Ishikawa (cell line): ENCODE data around the gene VWC2.

Experiments used
- CEBPB ChIP-seq: IDR thresholded peaks from 2 replicates; pipeline ENCODE4 v1.6.1; 2012
- CREB1 ChIP-seq: IDR thresholded peaks from 2 replicates; pipeline ENCODE4 v1.6.1; 2012; ENCODE audit warnings: low read depth
- EGR1 ChIP-seq: IDR thresholded peaks from 2 replicates; pipeline ENCODE4 v1.6.1; 2012
- EP300 ChIP-seq: IDR thresholded peaks from 2 replicates; pipeline ENCODE4 v1.6.1; 2012; ENCODE audit warnings: borderline replicate concordance
- FOXM1 ChIP-seq: IDR thresholded peaks from 2 replicates; pipeline ENCODE4 v1.6.1; 2012; ENCODE audit warnings: low read depth, borderline replicate concordance
- NFIC ChIP-seq: IDR thresholded peaks from 2 replicates; pipeline ENCODE4 v1.6.1; 2012
- RAD21 ChIP-seq: IDR thresholded peaks from 2 replicates; pipeline ENCODE4 v1.6.1; 2012; ENCODE audit warnings: low read depth
- TAF1 ChIP-seq: IDR thresholded peaks from 2 replicates; pipeline ENCODE4 v1.6.1; 2012; ENCODE audit warnings: low read depth, mild to moderate bottlenecking
- TCF12 ChIP-seq: IDR thresholded peaks from 2 replicates; pipeline ENCODE4 v1.6.1; 2012; ENCODE audit warnings: low read depth
- TEAD4 ChIP-seq: IDR thresholded peaks from 2 replicates; pipeline ENCODE4 v1.6.1; 2012
- YY1 ChIP-seq: IDR thresholded peaks from 2 replicates; pipeline ENCODE4 v1.6.1; 2012; ENCODE audit warnings: low read depth
- ZBTB7A ChIP-seq: IDR thresholded peaks from 2 replicates; pipeline ENCODE4 v1.6.1; 2012; ENCODE audit warnings: low read depth
- TF ChIP-seq, protein P1 (sequence below): IDR thresholded peaks from 2 replicates; pipeline ENCODE4 v1.6.1; 2012; ENCODE audit warnings: low read depth, mild to moderate bottlenecking
- TF ChIP-seq, protein P2 (sequence below): IDR thresholded peaks from 2 replicates; pipeline ENCODE4 v1.6.1; 2012
- TF ChIP-seq, protein P3 (sequence below): IDR thresholded peaks from 2 replicates; pipeline ENCODE4 v1.6.1; 2012

VWC2 gene

DNA sequence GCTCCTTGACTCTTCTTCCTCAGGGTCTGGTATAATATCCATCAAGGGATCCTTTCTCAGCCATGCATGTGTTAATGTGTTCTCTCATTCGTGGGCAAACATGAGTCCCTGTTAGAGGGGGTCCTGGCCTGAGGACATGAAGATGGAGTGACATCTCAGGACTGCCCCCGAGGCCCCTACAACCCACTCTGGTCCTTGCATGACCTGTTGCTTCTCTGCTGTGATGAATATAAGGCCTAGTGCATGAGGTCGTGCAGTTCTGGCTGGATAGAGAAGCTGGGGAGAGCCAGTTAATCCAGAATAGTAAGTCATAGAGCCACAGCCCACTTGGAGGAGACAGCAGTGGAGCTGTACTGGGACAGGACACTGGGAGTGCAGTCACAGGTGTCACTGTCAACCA is 4.6 kb upstream of the VWC2 start:
- TF ChIP-seq YY1 (no peak), TAF1 (no peak), CEBPB (no peak), CREB1 (no peak), FOXM1 (no peak), TCF12 (no peak), TEAD4 (no peak)
- TF ChIP-seq, protein P1, sequence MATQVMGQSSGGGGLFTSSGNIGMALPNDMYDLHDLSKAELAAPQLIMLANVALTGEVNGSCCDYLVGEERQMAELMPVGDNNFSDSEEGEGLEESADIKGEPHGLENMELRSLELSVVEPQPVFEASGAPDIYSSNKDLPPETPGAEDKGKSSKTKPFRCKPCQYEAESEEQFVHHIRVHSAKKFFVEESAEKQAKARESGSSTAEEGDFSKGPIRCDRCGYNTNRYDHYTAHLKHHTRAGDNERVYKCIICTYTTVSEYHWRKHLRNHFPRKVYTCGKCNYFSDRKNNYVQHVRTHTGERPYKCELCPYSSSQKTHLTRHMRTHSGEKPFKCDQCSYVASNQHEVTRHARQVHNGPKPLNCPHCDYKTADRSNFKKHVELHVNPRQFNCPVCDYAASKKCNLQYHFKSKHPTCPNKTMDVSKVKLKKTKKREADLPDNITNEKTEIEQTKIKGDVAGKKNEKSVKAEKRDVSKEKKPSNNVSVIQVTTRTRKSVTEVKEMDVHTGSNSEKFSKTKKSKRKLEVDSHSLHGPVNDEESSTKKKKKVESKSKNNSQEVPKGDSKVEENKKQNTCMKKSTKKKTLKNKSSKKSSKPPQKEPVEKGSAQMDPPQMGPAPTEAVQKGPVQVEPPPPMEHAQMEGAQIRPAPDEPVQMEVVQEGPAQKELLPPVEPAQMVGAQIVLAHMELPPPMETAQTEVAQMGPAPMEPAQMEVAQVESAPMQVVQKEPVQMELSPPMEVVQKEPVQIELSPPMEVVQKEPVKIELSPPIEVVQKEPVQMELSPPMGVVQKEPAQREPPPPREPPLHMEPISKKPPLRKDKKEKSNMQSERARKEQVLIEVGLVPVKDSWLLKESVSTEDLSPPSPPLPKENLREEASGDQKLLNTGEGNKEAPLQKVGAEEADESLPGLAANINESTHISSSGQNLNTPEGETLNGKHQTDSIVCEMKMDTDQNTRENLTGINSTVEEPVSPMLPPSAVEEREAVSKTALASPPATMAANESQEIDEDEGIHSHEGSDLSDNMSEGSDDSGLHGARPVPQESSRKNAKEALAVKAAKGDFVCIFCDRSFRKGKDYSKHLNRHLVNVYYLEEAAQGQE: no peak

DNA sequence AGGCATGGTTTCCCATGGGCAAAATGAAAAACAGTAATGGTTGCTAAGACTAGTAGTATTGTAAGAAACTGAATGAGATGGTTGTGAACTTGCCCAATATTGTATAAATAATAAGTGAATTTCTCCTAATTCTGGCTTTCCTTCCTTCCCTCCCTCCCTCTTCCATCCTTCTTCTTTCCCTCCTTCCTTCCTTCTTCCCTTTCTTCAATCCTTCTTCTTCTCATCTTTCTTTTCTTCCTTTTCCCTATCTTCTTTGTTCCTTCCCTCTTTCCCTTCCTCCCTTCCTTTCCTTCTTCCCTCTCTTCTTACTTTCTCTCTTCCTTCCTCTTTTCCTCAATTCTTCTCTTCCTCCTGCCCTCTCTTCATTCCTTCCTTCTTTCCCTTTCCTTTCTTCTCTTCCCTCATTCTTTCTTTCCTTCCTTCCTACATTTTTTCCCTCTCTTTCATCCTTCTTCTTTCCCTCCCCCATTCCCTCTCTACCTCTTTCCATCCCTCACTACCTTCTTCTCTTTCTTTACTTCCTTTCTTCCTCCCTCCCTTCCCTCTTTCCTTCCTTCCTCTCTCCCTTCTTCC is 4.1 kb upstream of the VWC2 start:
- no peak for TF ChIP-seq TCF12

DNA sequence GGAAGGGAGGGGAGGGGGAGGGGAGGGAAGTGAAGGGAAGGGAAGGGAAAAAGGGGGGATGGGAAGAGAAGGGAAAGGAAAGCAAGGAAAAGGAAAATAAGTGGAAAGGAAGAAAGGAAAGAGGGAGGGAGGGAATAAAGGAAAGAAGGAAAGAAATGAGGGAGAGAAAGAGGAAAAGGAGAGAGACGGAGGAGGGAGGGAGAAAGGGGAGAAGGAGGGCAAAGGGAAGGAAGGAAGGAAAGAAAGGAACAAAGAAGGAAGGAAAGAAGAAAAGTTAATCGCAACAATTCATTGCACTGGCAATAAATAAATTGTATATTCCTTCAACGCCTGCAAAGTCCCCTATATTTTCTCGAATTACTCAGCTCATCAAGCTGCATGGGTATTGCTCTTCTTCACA is 2.6 kb upstream of the VWC2 start:
- no peak for TF ChIP-seq EGR1
- no peak for TF ChIP-seq CREB1
- TF ChIP-seq TAF1: no peak
- TF ChIP-seq NFIC: no peak
- no peak for TF ChIP-seq TCF12
- TF ChIP-seq CEBPB: no peak
- TF ChIP-seq FOXM1: no peak
- TF ChIP-seq RAD21: no peak
- no peak for TF ChIP-seq TEAD4
- TF ChIP-seq EP300: no peak
- TF ChIP-seq, protein P1: no peak

DNA sequence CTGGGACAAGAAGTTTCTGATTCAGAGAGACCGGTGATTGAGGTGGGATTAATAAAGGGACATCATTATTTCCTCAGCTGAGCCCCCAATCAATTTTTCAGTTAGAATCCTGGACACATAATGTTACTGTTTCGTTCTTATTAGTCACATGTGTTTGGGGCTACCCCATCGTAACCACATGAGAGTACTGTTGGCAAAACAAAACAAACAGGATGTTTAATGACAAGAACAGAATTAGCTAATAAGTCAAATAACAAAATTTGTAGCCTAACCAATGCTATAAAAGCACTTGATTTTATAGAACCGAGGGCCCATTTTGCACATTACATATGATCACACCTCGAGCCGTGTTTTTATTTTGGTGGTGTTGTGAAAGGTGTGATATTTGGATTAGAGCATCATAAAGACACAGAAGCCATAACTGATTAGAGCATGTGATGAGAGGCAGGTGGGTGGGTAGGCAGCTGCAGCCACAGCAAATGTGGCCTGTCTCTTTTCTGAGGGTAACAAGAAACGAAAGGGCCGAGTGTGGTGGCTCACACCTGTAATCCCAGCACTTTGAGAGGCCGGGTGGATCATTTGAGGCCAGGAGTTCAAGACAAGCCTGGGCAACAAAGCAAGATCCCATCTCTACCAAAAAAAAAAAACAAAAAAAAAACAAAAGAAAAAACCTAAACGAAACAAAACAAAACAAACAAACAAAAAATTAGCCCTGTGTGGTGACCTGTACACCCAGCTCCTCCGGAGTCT is 1.8 kb upstream of the VWC2 start:
- TF ChIP-seq NFIC: no peak

DNA sequence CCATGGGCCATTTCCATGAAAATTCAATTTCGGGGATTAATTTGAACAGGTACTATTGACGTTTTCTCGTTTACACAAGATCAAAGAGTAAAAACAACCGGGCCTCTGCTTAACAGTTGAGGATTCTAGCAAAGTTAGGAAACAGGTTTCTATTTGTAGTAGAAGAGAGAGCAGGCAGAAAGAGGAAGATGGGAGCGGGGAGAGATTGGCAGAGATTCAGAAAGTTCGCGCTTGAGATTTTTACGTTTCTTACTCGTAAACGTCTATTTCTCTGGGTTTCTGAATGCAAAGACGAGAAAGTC is 571 bp upstream of the VWC2 start:
- no peak for TF ChIP-seq FOXM1
- TF ChIP-seq EP300: no peak
- no peak for TF ChIP-seq NFIC
- TF ChIP-seq, protein P1: no peak
- TF ChIP-seq RAD21: no peak
- no peak for TF ChIP-seq ZBTB7A
- TF ChIP-seq, protein P2, sequence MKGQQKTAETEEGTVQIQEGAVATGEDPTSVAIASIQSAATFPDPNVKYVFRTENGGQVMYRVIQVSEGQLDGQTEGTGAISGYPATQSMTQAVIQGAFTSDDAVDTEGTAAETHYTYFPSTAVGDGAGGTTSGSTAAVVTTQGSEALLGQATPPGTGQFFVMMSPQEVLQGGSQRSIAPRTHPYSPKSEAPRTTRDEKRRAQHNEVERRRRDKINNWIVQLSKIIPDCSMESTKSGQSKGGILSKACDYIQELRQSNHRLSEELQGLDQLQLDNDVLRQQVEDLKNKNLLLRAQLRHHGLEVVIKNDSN: no peak
- no peak for TF ChIP-seq CEBPB
- no peak for TF ChIP-seq TEAD4
- TF ChIP-seq TCF12: no peak
- TF ChIP-seq YY1: no peak
- TF ChIP-seq, protein P3, sequence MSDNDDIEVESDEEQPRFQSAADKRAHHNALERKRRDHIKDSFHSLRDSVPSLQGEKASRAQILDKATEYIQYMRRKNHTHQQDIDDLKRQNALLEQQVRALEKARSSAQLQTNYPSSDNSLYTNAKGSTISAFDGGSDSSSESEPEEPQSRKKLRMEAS: no peak
- TF ChIP-seq CREB1: no peak
- no peak for TF ChIP-seq TAF1
- TF ChIP-seq EGR1: no peak
